ENCODE data around the gene ID1. TPM values are rescaled to one million over a fixed set of nuclear protein-coding genes. Genes with fewer than 3 reads are reported as not detected.

ID1 gene
- total and polyA plus RNA-seq, 2 of the 13 experiments (the other 11 are each of a cell fraction or from before 2014, with no cell fraction given): 320 to 419 TPM

DNA sequence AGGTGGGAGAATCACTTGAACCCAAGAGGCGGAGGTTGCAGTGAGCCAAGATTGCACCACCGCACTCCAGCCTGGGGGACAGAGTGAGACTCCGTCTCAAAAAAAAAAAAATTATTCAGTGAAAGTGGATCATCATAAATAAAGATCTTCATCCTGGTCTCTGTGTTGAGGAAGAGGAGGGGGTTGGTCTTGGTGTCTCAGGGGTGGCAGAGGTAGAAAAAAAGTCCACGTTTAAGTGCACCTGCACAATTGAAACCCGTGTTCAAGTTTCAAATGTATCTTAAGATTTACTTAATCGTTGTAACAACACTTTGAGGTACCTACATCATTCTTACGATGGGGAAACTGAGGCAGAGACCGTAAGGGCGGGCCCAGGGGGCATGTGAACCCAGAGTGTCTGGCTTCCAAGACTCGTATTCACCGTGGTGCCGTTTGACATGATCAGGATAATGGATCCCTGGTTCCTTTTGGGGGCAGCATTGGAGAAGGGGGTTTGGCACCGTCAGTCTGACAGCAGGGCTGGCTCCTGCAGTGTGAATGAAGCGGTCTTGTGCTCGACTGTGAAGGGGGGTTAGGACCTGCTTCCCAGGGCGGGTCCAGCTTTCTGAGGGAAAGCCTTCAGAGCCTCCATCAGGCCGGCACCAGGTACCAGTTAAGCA, 32.9 kb upstream of the ID1 start (continued):
- TF ChIP-seq, protein P1, sequence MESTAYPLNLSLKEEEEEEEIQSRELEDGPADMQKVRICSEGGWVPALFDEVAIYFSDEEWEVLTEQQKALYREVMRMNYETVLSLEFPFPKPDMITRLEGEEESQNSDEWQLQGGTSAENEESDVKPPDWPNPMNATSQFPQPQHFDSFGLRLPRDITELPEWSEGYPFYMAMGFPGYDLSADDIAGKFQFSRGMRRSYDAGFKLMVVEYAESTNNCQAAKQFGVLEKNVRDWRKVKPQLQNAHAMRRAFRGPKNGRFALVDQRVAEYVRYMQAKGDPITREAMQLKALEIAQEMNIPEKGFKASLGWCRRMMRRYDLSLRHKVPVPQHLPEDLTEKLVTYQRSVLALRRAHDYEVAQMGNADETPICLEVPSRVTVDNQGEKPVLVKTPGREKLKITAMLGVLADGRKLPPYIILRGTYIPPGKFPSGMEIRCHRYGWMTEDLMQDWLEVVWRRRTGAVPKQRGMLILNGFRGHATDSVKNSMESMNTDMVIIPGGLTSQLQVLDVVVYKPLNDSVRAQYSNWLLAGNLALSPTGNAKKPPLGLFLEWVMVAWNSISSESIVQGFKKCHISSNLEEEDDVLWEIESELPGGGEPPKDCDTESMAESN (CRISPR knock-in tag; conservative IDR thresholded peaks at IDR 0.05): no peak
- no peak; the same call in 1 of the 2 replicates for TF ChIP-seq HOXA5 (CRISPR knock-in tag; IDR thresholded peaks at IDR 0.05)
- TF ChIP-seq KLF9 (CRISPR knock-in tag; IDR thresholded peaks at IDR 0.05; ENCODE audit: low read depth): no peak
- TF ChIP-seq, protein P2, sequence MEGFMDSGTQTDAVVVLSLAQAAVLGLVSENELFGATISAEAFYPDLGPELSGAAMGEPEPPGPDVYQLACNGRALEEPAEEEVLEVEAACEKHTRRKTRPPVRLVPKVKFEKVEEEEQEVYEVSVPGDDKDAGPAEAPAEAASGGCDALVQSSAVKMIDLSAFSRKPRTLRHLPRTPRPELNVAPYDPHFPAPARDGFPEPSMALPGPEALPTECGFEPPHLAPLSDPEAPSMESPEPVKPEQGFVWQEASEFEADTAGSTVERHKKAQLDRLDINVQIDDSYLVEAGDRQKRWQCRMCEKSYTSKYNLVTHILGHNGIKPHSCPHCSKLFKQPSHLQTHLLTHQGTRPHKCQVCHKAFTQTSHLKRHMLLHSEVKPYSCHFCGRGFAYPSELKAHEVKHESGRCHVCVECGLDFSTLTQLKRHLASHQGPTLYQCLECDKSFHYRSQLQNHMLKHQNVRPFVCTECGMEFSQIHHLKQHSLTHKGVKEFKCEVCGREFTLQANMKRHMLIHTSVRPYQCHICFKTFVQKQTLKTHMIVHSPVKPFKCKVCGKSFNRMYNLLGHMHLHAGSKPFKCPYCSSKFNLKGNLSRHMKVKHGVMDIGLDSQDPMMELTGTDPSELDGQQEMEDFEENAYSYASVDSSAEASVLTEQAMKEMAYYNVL (CRISPR knock-in tag; IDR thresholded peaks at IDR 0.05; ENCODE audit: borderline replicate concordance): 0 out of 2 replicates have a peak, but pooled peaks have one; percentile 13
- TF ChIP-seq MTF2 (CRISPR knock-in tag; IDR thresholded peaks at IDR 0.05; ENCODE audit: borderline replicate concordance): 0 out of 2 replicates have a peak, but pooled peaks have one; percentile 21
- no peak for TF ChIP-seq ZBTB38 (CRISPR knock-in tag; IDR thresholded peaks at IDR 0.05)
- no peak for TF ChIP-seq KLF12 (CRISPR knock-in tag; IDR thresholded peaks at IDR 0.05; ENCODE audit: borderline replicate concordance)
- TF ChIP-seq, protein P3, sequence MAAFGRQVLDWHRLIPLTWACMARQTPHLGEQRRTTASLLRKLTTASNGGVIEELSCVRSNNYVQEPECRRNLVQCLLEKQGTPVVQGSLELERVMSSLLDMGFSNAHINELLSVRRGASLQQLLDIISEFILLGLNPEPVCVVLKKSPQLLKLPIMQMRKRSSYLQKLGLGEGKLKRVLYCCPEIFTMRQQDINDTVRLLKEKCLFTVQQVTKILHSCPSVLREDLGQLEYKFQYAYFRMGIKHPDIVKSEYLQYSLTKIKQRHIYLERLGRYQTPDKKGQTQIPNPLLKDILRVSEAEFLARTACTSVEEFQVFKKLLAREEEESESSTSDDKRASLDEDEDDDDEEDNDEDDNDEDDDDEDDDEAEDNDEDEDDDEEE (CRISPR knock-in tag; IDR thresholded peaks at IDR 0.05): peak; percentile 69; the same call in 1 of the 2 replicates
- TF ChIP-seq, protein P4, sequence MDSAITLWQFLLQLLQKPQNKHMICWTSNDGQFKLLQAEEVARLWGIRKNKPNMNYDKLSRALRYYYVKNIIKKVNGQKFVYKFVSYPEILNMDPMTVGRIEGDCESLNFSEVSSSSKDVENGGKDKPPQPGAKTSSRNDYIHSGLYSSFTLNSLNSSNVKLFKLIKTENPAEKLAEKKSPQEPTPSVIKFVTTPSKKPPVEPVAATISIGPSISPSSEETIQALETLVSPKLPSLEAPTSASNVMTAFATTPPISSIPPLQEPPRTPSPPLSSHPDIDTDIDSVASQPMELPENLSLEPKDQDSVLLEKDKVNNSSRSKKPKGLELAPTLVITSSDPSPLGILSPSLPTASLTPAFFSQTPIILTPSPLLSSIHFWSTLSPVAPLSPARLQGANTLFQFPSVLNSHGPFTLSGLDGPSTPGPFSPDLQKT (CRISPR knock-in tag; IDR thresholded peaks at IDR 0.05; ENCODE audit: borderline replicate concordance): no peak
- no peak for TF ChIP-seq ATRX (CRISPR knock-in tag; IDR thresholded peaks at IDR 0.05; ENCODE audit: borderline replicate concordance)
- no peak for TF ChIP-seq AGO1 (IDR thresholded peaks at IDR 0.05; ENCODE audit: low read depth, low read length, poor library complexity, severe bottlenecking)
- no peak for TF ChIP-seq IRX3 (CRISPR knock-in tag; IDR thresholded peaks at IDR 0.05; ENCODE audit: borderline replicate concordance, low read depth)
- TF ChIP-seq, protein P5, sequence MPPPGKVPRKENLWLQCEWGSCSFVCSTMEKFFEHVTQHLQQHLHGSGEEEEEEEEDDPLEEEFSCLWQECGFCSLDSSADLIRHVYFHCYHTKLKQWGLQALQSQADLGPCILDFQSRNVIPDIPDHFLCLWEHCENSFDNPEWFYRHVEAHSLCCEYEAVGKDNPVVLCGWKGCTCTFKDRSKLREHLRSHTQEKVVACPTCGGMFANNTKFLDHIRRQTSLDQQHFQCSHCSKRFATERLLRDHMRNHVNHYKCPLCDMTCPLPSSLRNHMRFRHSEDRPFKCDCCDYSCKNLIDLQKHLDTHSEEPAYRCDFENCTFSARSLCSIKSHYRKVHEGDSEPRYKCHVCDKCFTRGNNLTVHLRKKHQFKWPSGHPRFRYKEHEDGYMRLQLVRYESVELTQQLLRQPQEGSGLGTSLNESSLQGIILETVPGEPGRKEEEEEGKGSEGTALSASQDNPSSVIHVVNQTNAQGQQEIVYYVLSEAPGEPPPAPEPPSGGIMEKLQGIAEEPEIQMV (CRISPR knock-in tag; IDR thresholded peaks at IDR 0.05; ENCODE audit: low read depth): no peak
- TF ChIP-seq SP5 (CRISPR knock-in tag; IDR thresholded peaks at IDR 0.05; ENCODE audit: borderline replicate concordance, low read depth): no peak
- no peak for TF ChIP-seq ZNF460 (CRISPR knock-in tag; IDR thresholded peaks at IDR 0.05; ENCODE audit: borderline replicate concordance)

All from HepG2 (cell line).